Measurements from ENCODE around the gene ADAM10. TPM values are rescaled to one million over a fixed set of nuclear protein-coding genes. Genes with fewer than 3 reads are reported as not detected.

ADAM10 gene
- polyA plus RNA-seq, 10 donors, result 71.7 to 109 (median 85.8) TPM

DNA sequence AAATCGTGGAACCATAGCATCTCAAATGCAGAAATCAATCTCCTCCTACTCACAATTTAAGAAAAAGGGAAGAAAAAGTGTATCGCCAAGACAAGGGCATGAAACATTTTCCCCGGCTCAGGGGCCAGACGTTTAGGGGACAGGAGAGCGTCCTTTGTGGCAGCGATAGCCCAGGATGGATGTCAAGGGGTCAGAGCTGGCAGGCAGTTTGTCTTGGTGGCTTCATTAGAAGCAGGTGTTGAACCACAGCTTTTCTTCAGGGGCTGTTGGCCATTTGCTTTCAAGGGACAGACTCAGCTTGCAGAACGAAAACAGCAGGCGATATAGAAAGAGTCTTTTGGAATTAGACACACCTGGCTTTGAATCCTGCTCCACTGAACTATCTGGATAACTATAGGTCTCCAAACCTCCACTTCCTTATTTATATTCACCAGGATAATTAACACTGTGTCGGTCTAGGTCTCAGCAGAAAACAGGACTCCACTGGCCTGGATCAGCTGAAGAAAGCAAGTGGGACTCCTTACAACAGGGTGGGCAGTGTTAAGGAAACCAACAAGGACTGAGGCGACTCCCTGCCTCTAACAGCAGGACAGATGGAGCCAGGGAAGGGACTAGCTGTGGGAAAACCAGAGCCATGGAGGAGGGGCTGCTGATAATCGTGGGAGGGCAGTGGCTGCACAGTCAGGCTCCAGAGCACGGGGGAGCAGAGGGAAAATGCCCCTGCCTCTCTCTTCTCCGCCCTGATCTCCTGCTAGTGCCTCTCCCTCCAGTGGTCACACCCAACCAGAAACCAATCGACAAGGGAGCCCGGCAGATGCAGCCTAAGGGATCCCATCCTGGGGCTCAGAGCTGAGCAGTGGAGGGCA, 194.1 kb downstream of the ADAM10 start:
- DNase-seq, result no peak

DNA sequence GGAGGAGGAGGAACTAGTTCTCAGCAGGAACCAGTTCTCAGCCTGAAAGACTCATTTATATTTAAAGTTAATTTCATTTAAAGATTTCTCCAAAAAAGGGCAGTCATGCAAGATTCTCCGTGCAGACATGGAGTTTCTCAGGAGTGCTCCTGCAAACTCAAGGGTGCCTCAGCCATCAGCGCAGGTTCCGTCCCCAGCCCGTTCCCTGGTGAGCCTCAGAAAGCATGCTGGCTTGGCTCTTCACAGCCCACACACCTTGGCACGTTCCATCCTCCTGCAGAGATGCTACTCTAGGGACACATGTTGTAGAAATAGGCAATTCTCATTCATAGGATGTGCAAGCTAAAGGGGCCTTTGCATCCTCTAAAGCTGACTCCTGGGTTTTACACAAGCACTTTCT, 194.7 kb downstream of the ADAM10 start:
- DNase-seq, result no peak

- DNase-seq, result no peak
Observed at GRCh38 chr15:58553365-58553918, 196.1 kb downstream of the ADAM10 start.

DNA sequence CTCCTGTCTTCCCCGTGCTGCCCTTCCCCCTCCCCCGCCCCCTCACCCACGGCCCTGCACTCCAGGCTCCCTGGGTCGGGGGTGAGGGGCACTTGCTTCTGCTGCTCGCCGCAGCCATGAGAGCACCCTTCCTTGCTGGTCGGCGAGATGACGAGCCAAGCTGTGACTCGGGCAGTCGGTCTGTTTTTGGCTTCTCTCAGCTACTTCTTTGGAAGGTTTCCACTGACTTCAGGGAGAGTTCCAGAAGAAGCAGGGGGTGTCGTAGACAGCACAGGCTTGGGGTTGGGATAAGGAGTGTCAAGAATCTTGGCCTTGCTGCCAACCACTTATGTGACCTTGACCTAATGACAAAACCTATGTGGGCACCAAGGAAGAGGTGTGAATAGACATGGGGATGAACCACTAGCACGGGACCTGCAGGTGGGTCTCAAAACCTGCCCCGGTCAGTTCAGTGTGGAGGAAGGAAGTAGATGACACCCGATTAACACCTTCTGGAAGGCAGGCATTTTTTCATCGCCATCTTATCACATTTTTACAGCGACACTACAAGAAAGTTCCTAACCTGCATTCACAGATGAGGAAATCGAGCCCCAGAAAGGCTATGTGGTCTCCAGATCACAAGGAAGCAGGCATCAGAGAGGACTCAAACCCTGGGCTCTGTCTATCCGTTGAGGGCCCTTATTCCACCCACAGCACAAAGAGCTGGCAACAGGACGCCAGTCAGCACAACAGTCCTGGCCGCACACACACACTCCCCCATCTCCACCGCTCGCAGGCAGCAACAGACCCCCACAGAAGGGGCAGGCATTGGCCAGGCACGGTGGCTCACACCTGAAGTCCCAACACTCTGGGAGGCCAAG, 196.8 kb downstream of the ADAM10 start:
- no peak for DNase-seq

- peak in 2 of 3 donors; percentile 61 to 81 for DNase-seq
Observed at GRCh38 chr15:58551764-58552504, 197.6 kb downstream of the ADAM10 start.

DNA sequence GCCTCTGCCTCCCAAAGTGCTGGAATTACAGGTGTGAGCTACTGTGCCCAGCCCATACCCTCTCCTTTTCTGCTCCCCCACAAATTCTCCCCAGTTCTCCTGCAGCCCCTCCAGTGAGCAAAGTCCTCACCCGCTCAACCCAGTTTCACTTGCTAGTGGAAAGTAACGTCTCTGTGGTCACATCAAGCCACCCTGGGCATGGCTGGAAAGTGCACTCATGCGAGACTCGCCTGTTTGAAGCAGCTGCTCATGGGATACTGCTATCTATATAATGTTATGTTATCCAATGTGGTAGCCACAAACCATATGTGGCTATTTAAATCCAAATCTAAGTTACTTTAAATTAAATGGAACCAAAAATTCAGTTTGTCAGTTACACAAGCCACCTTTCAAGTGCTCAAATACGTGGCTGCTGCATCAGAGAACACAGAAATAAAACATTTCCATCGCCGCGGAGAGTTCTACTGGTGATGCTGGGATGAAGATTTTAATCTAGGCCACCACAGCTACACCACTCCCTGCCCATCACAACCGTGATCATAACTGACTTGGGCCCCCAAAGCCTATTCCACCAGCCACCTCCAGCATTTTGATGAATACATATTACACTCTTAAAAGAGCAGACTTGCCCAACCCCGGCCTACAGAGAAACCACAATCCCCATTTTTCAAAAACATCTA, 198.3 kb downstream of the ADAM10 start:
- no peak for DNase-seq

GRCh38 chr15:58549785-58550074, 199.8 kb downstream of the ADAM10 start:
- no peak for DNase-seq

- peak; percentile 40 to 59 (median 53) for DNase-seq
Observed at GRCh38 chr15:58549013-58549784, 200.3 kb downstream of the ADAM10 start.

GRCh38 chr15:58548308-58549012, 201.0 kb downstream of the ADAM10 start:
- DNase-seq, result no peak

GRCh38 chr15:58547628-58548307, 201.7 kb downstream of the ADAM10 start:
- no peak for DNase-seq

DNA sequence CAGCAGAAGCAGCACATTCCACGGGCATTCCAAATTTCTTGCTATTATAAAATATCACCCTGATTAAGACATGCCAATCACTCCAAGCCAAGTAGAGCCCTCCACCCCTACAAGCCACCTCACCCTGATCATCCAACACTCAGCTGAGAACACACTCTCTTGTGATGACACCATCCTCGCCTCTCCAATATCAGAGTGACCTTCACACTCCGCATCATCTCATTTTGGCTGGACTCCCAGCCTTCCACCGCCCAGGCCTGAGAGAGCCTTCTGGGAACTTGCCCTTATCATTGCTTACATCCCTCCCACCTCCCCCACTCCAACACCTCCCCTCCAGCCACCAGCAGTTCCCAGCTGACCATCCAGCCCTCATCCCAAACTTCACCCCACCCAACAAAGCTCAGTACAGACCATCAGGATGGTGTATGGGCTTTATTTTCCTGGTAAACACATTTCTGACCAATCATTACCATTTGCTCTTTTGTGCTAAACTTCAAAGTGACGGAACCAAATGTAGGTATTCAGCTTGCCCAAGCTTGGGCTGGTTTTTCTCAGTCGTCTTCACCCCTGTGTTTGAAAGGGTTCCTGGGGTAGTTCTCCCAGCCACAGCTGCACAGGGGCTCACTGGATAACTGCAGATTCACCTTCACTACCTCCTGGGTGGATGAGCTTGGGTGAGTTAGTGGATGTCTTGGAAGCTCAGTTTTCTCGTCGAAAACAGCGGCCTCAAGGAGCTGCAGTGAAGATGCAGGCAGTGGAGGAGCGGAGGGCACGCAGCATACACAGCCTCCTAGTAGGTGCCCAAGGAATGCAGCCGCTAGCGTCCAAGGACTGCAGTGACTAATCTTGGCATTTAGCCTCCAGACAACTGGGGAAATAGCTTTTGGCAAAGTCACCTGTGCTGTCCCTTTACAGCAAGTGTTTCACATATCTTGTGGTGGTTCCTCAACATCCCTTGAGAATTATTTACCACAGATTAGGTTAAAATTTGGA, 202.6 kb downstream of the ADAM10 start:
- DNase-seq, result peak; percentile 40 to 90 (median 51)

DNA sequence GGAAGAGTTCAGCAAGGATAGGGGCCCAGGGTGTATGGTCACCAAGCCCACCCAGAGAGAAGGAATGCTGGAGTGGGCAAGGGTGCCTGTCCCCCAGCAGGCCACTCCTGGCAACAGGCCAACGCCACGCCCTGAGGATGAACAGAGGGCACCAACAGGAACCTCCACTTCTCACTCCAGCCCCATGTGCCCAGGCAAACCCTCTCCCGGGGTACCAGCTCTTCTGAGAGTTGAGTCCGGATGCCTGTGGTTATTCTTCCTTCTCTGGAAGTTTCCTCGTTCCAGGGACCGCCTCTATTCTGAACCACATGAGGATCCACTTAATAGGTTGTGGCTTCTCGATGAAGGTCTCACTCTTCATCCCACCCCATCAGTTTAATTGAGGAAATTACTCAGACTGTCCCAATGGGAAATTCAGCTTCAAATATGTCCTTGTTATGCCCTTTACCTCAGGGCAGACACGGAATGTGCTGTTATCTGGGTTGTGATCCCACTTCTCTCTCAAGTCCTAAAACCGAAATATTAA, 203.4 kb downstream of the ADAM10 start:
- no peak for DNase-seq

DNA sequence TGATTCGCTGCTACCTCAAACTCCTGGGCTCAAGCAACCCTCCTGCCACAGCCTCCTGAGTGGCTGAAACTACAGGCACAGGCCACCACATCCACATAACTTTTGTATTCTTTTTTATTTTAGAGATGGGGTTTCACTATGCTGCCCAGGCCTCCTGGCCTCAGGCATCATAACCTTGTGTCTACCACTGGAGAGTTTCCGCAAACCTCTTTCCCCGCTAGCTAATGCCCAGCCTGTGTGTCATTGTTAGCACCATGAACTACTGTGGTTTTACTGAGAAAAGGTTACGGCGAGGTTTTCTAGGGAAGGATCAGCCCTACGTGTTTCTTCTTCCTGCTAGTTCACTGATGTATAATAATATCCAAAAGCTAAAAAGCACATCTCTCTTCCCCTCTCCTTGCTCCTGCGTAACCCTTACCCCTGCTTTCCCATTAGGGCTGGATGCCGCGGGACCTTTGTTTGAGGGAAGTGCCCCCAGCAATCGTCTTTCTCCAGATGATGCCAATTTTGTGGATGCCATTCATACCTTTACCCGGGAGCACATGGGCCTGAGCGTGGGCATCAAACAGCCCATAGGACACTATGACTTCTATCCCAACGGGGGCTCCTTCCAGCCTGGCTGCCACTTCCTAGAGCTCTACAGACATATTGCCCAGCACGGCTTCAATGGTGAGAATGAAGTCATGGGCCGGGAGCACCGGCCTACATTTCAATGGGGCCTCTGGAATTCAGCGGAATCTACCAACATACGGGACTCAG, 204.0 kb downstream of the ADAM10 start:
- no peak for DNase-seq

GRCh38 chr15:58544756-58545155, 204.8 kb downstream of the ADAM10 start:
- no peak for DNase-seq

- no peak for DNase-seq
Observed at GRCh38 chr15:58543664-58544335, 205.7 kb downstream of the ADAM10 start.

GRCh38 chr15:58541410-58542087, 208.0 kb downstream of the ADAM10 start:
- no peak for DNase-seq
